ENCODE measurements around the gene ISX.
A peak's percentile ranks its signal among the peaks of the same experiment; 100 is the strongest.

DNA sequence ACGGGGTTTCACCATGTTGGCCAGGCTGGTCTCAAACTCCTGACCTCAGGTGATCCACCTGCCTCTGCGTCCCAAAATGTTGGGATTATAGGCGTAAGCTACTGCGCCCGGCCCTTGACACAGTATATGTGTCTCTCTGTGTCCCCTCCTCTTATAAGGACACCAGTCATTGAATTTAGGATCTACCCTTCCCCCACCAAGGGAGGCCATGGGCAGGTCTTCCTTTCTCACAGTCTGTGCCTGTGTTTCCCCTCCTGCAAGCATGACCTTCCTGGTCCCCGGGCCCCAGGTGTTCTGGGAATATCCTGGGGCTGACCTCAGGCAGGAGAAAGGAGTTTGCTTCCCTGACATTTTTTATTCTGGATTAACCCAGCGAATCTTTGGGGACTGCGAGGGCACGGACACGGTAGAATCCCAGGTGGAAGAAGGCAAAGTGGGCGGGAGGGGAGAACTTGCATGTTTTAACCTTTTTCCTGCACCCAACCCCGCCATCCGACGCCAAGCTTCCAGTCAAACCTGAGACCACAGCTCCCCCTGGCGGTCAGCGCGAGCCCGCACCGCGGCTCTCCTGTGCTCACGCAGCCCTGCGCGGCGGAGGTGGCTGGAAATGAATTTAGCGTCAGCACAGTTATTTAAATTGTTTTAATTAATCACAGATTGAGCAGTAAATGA lies 42.1 kb upstream of the ISX start:
- TF ChIP-seq, protein P1, sequence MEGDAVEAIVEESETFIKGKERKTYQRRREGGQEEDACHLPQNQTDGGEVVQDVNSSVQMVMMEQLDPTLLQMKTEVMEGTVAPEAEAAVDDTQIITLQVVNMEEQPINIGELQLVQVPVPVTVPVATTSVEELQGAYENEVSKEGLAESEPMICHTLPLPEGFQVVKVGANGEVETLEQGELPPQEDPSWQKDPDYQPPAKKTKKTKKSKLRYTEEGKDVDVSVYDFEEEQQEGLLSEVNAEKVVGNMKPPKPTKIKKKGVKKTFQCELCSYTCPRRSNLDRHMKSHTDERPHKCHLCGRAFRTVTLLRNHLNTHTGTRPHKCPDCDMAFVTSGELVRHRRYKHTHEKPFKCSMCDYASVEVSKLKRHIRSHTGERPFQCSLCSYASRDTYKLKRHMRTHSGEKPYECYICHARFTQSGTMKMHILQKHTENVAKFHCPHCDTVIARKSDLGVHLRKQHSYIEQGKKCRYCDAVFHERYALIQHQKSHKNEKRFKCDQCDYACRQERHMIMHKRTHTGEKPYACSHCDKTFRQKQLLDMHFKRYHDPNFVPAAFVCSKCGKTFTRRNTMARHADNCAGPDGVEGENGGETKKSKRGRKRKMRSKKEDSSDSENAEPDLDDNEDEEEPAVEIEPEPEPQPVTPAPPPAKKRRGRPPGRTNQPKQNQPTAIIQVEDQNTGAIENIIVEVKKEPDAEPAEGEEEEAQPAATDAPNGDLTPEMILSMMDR (conservative IDR thresholded peaks at IDR 0.05; ENCODE audit: low read length): peak; percentile 97
- TF ChIP-seq EZH2phosphoT487 (IDR thresholded peaks at IDR 0.05; ENCODE audit: borderline replicate concordance, low read depth, low read length): no peak

Measured in OCI-LY7 (cell line).